SJSA1 (cell line): Measurements from ENCODE around the gene NUDC. TPM values are rescaled to one million over a fixed set of nuclear protein-coding genes. Genes with fewer than 3 reads are reported as not detected.
"Not testable (repeated sequence)": the region's sequence is repeated elsewhere in the genome, so short reads cannot be mapped to it uniquely, and the experiment has no call there.

Source experiments
- DNase-seq, 2 experiments: peaks; one replicate each; pipeline ENCODE4 v3.0.0-alpha.2; 2015 to 2020; ENCODE audit warnings: low spot score in 2 of 2, low read depth in 1 of 2
- H3K27ac ChIP-seq: fragments of 250-450 bp; sonication (Bioruptor Pico); 2 replicates; pipeline ENCODE4 v1.5.1; 2020; ENCODE audit warnings: mild to moderate bottlenecking, moderate library complexity
- H3K27me3 ChIP-seq: fragments of 250-450 bp; sonication (Bioruptor Pico); replicated peaks from 2 replicates; pipeline ENCODE4 v1.5.1; 2020; ENCODE audit warnings: mild to moderate bottlenecking, moderate library complexity
- H3K36me3 ChIP-seq: fragments of 250-450 bp; sonication (Bioruptor Pico); 2 replicates; pipeline ENCODE4 v1.5.1; 2020; ENCODE audit warnings: mild to moderate bottlenecking
- H3K4me1 ChIP-seq: fragments of 250-450 bp; sonication (Bioruptor Pico); replicated peaks from 2 replicates; pipeline ENCODE4 v1.6.1; 2021; ENCODE audit warnings: mild to moderate bottlenecking
- H3K4me3 ChIP-seq: fragments of 250-450 bp; sonication (Bioruptor Pico); 2 replicates; pipeline ENCODE4 v1.5.1; 2020; ENCODE audit warnings: mild to moderate bottlenecking
- H3K9me3 ChIP-seq: fragments of 250-450 bp; sonication (Bioruptor Pico); replicated peaks from 2 replicates; pipeline ENCODE4 v1.5.1; 2020; ENCODE audit warnings: mild to moderate bottlenecking
- total RNA-seq: library from RNA; depleted of rRNA; stranded (reverse); fragments of >200 nt; shearing (Covaris generic); gene quantifications from 2 replicates; pipeline ENCODE4 v1.2.3, GENCODE V29; 2014

Gene NUDC
- total RNA-seq, 1 experiment from 2014 or later: 97.9 TPM

DNA sequence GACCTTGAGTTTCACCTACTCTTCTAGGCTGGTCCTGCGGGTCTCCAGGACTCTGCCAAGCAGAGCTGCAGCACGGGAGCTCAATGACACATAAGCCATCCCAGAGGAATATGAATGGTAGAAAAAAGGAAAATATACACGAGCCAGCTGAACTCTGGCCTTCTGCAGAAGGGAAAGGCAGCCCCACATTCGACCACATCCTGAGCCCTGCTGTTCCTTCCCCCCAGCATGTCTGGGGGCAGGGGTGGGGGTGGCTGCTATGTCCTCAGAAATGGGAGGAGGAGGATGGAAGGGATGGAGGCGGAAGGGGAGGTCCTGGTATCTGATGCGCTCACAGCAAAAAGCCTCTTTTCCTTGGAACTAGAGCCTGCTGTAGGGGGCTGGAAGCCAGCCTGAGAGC is 50.8 kb downstream of the NUDC start:
- H3K27me3 ChIP-seq: no peaks in the 10 kb centered on the region
- no peaks in the 10 kb centered on the region for H3K36me3 ChIP-seq
- H3K4me3 ChIP-seq: no peak overlapping the region
- no peak for DNase-seq
- no peaks in the 10 kb centered on the region for H3K4me1 ChIP-seq
- no peaks in the 10 kb centered on the region for H3K9me3 ChIP-seq
- H3K27ac ChIP-seq: no peak overlapping the region

DNA sequence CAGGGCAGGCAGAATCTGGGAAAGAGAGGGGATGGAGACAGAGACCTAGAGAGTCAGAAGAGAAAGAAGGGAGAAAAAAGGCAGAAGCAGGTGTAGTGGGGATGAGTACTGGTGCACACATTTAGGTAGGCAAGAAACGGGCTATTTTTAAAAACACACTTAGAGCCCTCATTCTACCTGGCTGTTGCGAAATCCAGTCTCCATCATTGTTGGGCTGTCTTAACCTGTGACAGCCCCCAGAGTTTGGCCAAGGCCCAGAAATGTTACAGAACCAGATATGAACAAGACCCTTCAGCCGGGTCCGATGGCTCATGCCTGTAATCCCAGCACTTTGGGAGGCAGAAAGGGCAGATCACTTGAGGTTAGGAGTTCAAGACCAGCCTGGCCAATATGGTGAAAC is 51.3 kb downstream of the NUDC start:
- DNase-seq: no peak
- no peaks in the 10 kb centered on the region for H3K9me3 ChIP-seq
- no peak overlapping the region for H3K27ac ChIP-seq
- no peak overlapping the region for H3K4me3 ChIP-seq
- no peaks in the 10 kb centered on the region for H3K4me1 ChIP-seq
- no peaks in the 10 kb centered on the region for H3K27me3 ChIP-seq
- H3K36me3 ChIP-seq: no peaks in the 10 kb centered on the region

DNA sequence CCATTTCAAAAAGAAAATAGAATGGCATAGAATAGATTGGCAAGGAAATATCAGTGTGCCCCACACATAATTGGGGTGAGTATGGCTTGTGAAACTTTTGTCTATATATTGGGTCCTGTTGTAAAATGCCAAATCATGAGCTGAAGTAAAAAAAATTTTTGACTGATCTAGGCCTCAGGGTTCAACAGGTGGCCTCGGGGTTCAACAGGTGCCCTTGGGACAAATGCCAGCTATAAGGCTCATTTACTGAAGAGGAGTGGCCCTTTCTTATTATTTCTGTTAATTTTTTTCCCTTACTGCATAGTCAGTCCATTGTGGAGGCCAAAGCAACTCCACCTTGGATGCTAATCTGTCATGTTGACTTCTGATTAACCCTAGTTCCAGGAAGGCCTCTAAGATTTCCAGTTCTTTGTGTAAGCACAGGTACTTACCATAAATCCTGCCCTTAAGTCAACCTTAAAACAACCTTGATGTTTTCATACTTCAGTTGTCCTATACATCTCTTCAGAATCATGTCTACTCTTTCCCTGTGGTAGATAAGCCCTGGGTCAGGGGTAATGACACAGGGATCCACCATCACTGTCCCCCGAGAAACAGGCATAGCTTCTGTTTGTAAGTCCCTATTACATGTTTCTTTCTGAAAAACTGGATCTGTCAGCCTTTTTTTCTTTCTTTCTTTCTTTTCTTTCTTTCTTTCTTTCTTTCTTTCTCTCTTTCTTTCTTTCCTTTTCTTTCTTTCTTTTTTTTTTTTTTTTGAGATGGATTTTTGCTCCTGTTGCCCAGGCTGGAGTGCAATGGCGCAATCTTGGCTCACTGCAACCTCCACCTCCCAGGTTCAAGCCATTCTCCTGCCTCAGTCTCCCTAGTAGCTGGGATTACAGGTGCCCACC is 55.3 kb downstream of the NUDC start:
- Histone ChIP-seq H3K36me3 (no peaks in the 10 kb centered on the region), H3K4me3 (no peak overlapping the region), H3K27me3 (no peaks in the 10 kb centered on the region), H3K27ac (no peak overlapping the region), H3K4me1 (no peaks in the 10 kb centered on the region), H3K9me3 (no peaks in the 10 kb centered on the region)
- DNase-seq: no peak

DNA sequence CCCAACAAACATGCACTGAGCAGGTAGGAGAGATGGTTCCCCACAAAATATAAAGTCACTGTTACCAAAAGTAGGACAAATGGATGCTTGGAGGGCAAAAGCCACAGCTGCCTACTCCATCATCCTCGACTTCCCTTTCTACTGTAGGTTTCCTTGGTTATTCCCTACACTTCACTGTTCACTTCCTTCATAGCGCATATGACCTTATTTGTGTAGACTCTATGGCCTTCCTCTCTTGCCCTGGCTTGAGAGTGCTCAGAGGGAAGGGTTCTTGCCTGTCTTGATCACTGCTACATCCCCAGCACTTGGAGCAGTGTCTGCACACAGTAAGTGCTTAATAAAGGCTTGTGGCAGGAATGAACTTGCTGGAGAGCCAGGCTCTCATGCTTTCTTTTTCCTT is 57.4 kb downstream of the NUDC start:
- Histone ChIP-seq H3K36me3 (no peaks in the 10 kb centered on the region), H3K4me3 (no peak overlapping the region), H3K9me3 (no peaks in the 10 kb centered on the region), H3K27me3 (no peaks in the 10 kb centered on the region; the same call in 1 of the 2 replicates), H3K4me1 (no peaks in the 10 kb centered on the region), H3K27ac (no peak overlapping the region)
- no peak for DNase-seq

DNA sequence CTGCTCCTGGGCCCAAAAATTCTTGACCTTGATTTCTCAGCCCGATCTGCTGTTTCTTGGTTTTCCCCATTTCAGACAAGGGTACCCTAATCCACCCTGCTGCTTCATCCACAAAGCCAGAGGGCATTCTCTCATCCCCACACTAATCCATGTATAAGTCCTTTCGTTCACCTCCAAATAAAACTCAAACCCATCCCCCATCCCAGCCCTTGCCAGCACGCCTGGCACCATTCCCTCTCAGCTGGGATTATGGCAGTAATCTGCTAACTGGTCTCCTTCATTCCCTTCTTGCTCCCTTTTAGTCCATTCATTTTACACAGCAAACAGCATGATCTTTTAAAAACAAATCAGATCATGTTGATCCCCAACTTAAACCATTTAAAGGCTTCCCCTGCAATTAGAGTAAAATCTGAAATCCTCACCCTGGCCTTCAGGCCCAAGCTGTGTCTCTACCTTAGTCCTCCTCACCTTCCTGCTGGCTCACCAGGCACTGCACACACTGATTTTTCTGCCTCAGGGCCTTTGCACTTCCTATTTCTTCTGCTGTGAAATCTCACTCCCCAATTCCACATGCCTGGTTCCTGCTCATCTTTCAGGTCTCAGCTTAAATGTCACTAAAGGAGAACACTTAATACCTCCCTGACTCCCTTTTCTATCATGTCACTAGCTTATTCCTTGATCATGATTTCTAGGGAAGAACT is 59.8 kb downstream of the NUDC start:
- DNase-seq: no peak
- H3K27ac ChIP-seq: no peak overlapping the region
- H3K27me3 ChIP-seq: peaks cover 5% of the 10 kb centered on the region; the same call in 1 of the 2 replicates
- H3K9me3 ChIP-seq: no peaks in the 10 kb centered on the region
- no peaks in the 10 kb centered on the region for H3K4me1 ChIP-seq
- no peak overlapping the region for H3K4me3 ChIP-seq
- H3K36me3 ChIP-seq: no peaks in the 10 kb centered on the region

DNA sequence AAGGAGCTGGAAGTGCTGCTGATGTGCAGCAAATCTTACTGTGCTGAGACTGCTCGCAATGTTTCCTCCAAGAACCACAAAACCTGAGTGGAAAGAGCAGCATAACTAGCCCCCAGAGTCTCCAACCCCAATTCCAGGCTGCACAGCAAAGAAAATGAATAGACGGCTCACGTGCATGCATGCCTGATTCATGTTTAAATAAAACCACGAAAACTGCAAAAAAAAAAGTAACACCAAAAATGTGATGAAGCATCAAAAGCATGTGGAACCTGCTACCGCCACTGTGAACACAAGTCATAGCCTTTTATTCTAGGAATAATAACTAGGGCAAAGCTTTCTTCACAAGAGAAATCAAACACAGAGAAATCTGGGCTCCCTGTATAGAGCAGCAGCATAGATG is 62.3 kb downstream of the NUDC start:
- H3K4me3 ChIP-seq: no peak overlapping the region
- H3K27ac ChIP-seq: no peak overlapping the region
- H3K4me1 ChIP-seq: no peaks in the 10 kb centered on the region
- no peak for DNase-seq
- H3K36me3 ChIP-seq: no peaks in the 10 kb centered on the region
- H3K27me3 ChIP-seq: peaks cover 5% of the 10 kb centered on the region; the same call in 1 of the 2 replicates
- no peaks in the 10 kb centered on the region for H3K9me3 ChIP-seq

DNA sequence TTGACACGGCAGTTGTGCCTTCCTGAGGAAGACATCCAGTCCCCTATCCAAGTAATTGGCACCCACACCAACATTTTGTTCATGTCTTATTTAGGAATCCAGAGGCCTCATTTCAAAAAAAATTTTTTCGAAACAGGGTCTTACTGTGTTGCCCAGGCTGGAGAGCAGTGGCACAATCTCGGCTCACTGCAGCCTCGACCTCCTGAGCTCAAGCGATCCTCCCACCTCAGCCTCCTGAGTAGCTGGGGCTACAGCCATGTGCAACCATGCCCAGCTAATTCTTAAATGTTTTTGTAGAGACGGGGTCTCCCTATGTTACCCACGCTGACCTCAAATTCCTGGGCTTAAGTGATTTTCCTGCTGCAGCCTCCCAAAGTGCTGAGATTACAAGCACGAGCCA is 62.7 kb downstream of the NUDC start:
- no peak for DNase-seq
- no peaks in the 10 kb centered on the region for H3K9me3 ChIP-seq
- H3K36me3 ChIP-seq: no peaks in the 10 kb centered on the region
- no peak overlapping the region for H3K27ac ChIP-seq
- H3K4me3 ChIP-seq: no peak overlapping the region
- peaks cover 5% of the 10 kb centered on the region; the same call in 1 of the 2 replicates for H3K27me3 ChIP-seq
- no peaks in the 10 kb centered on the region for H3K4me1 ChIP-seq

DNA sequence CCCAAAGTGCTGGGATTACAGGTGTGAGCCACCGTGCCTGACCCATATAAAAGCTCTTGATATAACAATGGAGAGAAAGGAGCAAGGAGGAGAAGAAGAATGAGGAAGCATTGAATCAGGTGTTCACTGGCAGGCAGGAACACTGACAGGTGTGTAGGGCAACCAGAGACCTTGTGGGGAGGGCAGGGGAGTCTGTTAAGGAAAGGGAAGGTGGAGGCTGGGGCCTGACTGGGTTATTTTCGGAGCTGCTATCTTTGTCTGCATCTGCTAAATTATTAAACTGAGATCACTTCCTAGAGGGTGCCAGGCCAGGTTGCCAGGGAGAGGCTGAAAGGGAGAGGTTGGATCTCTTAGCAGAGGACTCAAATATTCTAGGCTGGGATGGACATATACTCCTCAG is 65.1 kb downstream of the NUDC start:
- no peak for DNase-seq
- H3K27ac ChIP-seq: no peak overlapping the region
- peaks cover 5% of the 10 kb centered on the region; the same call in 1 of the 2 replicates for H3K27me3 ChIP-seq
- H3K4me1 ChIP-seq: peaks cover 16% of the 10 kb centered on the region
- no peak overlapping the region for H3K4me3 ChIP-seq
- H3K36me3 ChIP-seq: no peaks in the 10 kb centered on the region
- no peaks in the 10 kb centered on the region for H3K9me3 ChIP-seq

DNA sequence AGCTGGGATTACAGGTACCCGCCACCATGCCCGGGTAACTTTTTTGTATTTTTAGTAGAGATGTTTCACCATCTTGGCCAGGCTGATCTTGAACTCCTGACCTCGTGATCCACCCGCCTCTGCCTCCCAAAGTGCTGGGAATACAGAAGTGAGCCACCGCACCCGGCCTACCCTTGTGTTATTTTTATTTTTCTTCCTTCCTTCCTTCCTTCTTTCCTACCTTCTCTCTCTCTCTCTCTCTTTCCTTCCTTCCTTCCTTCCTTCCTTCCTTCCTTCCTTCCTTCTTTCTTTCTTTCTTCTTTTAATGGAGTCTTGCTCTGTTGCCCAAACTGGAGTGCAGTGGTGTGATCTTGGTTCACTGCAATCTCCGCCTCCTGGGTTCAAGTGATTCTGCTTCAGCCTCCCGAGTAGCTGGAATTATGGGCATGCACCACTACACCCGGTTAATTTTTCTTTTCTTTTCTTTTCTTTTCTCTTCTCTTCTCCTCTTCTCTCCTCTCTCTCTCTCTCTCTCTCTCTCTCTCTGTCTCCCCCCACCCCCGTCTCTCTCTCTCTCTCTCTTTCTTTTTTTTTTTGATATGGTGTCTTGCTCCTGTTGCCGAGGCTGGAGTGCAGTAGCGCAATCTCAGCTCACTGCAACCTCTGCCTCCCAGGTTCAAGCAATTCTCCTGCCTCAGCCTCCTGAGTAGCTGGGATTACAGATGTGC is 68.0 kb downstream of the NUDC start:
- H3K27ac ChIP-seq, H3K27me3 ChIP-seq, H3K36me3 ChIP-seq, DNase-seq, H3K9me3 ChIP-seq, H3K4me3 ChIP-seq: not testable (repeated sequence)
- peaks cover 39% of the 10 kb centered on the region for H3K4me1 ChIP-seq

DNA sequence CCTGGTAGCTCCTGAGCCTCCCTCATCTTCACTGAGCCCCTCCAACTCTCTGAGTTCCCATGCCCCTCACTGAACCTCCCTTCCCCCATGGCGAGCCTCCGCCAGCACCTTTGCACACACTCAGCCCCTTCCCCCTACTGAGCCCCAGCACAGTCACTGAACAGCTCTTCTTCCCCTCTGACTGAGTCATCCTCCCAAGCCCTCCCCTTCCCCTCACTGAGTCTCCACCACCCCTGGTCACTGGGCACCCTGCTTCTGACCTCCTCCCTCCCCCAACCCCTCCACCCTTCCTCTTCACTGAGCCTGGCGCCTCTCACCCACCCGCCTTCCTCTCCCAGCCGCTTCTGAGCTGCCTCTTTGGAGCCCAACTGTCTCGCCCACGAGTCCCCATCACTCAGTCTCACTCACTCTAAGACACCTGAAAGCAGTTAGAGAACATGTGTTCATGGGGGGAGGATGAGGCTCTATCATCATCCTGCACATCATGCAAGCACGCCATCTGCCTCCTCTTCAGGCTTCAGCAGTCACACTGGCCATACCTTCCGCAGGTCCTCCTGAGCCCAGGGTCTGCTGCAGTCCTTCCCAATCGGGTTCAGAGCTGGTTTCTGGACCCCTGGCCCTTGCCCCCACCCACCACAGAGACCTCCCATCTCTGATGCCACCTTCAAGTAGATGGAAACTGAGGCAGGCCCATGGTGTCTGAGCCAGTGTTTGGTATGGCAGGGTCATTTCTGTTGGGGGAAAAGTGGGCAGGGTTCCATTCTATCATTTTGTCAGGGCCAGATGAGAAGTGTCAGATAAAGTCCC is 70.0 kb downstream of the NUDC start:
- Histone ChIP-seq H3K9me3 (no peaks in the 10 kb centered on the region; the same call in 1 of the 2 replicates), H3K27ac (peak overlapping the region; percentile 55), H3K4me1 (peaks cover 43% of the 10 kb centered on the region), H3K27me3 (0 out of 2 replicates have a peak, but pooled peaks cover 6% of the 10 kb centered on the region), H3K4me3 (no peak overlapping the region), H3K36me3 (peaks cover 5% of the 10 kb centered on the region; the same call in 1 of the 2 replicates)
- peak in 1 of 2 experiments; percentile 75 for DNase-seq

DNA sequence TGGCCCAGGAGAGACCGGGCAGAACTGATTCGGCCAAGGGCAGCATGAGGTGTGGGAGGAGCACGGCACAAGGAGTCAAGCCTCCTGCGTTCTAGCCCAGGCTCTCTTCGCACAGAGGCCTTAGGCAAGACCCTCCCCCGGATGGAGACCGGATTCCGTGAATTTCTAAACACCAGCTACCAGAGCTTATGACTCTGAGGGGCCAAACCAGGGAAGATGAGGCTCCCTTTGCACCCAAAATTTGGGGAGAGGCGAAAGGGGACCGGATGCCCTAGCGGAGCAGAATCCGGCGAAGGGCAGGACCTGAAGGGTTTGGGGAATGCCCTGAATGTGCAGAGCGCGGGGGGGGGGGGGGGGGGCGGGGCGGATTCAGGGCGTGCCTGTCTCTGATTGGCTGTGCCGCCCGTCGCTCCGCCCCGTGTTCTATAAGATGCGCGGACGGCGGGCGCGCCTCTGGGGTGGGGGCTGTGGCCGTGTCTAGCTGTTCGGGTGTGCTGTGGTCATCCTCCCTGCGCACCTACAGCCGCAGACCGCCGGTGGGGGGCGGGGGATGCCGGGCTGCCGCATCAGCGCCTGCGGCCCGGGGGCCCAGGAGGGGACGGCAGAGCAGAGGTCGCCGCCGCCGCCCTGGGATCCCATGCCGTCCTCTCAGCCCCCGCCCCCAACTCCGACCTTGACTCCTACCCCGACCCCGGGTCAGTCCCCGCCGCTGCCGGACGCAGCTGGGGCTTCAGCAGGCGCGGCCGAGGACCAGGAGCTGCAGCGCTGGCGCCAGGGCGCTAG is 71.9 kb downstream of the NUDC start, which contains the start of gene TRNP1:
Gene TRNP1, plus strand, starts transcription at position 456 of the 783 bp plus-strand sequence. Its CDS starts 95 bp downstream, at position 551.
- Histone ChIP-seq H3K27ac (no peak within 1 kb of the TSS), H3K36me3 (peaks cover 5% of the 10 kb centered on the region; the same call in 1 of the 2 replicates), H3K9me3 (no peaks in the 10 kb centered on the region; the same call in 1 of the 2 replicates), H3K4me3 (peak within 1 kb of the TSS; percentile 70), H3K4me1 (peaks cover 54% of the 10 kb centered on the region), H3K27me3 (0 out of 2 replicates have a peak, but pooled peaks cover 6% of the 10 kb centered on the region)
- DNase-seq: peak; percentile 60 to 74

DNA sequence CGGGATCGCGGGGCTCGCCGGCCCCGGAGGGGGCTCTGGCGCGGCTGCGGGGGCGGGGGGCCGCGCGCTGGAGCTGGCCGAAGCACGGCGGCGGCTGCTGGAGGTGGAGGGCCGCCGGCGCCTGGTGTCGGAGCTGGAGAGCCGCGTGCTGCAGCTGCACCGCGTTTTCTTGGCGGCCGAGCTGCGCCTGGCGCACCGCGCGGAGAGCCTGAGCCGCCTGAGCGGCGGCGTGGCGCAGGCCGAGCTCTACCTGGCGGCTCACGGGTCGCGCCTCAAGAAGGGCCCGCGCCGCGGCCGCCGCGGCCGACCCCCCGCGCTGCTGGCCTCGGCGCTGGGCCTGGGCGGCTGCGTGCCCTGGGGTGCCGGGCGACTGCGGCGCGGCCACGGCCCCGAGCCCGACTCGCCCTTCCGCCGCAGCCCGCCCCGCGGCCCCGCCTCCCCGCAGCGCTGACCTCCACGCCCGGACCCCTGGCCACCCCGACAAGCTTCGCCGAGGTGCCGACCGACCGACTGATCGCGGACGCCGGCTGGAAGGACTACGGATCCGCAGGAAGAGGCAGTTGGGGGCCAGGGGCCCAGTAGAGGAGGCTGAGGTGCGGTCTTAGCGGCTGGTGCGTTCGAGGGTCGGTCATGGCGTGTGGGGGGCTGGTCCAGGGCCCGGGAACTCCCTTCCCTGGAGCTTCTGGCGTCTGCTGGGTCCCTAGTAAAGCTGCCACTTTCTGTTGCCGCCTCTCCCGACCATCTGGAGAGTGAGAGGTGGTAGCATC is 72.7 kb downstream of the NUDC start:
- H3K9me3 ChIP-seq: no peaks in the 10 kb centered on the region; the same call in 1 of the 2 replicates
- H3K4me1 ChIP-seq: peaks cover 62% of the 10 kb centered on the region
- no peak overlapping the region for H3K27ac ChIP-seq
- H3K27me3 ChIP-seq: 0 out of 2 replicates have a peak, but pooled peaks cover 6% of the 10 kb centered on the region
- peak overlapping the region; percentile 70 for H3K4me3 ChIP-seq
- H3K36me3 ChIP-seq: peaks cover 5% of the 10 kb centered on the region; the same call in 1 of the 2 replicates
- no peak for DNase-seq
